GM20000 (cell line): ENCODE measurements around the gene CHRNA3.

Source experiments
- DNase-seq: peaks from one replicate; pipeline ENCODE4 v3.0.0; 2012; ENCODE audit warnings: low spot score
- TF ChIP-seq, protein P1 (sequence below): IDR thresholded peaks from 2 replicates; pipeline ENCODE4 v1.5.1; 2012; ENCODE audit warnings: mild to moderate bottlenecking, control low read depth; ENCODE audit errors: extremely low read depth, missing control alignments

The CHRNA3 gene

DNA sequence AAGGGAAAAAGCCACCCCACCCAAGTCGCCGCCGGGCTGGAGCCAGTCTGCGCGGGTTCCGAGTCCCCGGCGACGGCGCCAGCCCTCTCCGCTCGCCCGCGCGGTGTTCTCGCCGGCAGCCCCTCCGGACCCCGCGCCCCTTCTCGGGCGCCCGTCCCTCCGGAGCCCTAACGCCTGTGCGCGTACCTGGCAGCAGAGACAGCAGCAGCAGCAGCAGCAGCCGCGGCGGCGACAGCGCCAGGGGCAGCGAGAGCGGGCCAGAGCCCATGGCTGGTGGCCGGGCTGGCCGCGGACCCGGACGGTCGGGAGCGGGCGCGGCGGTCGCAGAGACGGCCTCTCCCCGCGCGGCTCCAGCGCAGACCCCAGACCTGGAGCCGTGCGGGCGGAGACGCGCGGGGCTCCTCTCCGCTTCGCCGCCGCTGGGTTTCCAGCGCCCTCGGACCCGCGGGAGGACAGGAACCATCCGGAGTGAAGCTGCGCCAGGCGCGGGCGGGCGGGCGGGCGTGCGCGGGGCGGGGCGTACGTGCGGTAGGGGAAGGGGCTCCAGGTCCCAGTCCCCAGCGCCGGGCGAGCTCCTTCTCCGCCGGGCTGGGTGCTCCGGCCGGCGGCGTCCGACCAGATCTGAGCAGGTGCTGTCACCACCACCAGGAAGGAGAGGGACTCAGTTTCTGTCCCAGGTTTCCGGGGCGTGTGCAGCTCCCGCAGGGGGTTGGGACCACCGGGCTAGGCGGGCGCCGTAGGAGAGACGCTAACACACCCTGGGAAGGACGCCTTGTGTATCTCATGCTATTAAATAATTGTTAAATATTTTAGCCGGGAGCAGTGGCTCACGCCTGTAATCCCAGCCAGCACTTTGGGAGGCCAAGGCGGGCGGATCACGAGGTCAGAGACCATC lies at the start of gene CHRNA3:
Gene CHRNA3 (minus strand): TSS at position 470 of the 895 bp plus-strand sequence. CDS start 202 bp downstream, at position 268.
- TF ChIP-seq, protein P1, sequence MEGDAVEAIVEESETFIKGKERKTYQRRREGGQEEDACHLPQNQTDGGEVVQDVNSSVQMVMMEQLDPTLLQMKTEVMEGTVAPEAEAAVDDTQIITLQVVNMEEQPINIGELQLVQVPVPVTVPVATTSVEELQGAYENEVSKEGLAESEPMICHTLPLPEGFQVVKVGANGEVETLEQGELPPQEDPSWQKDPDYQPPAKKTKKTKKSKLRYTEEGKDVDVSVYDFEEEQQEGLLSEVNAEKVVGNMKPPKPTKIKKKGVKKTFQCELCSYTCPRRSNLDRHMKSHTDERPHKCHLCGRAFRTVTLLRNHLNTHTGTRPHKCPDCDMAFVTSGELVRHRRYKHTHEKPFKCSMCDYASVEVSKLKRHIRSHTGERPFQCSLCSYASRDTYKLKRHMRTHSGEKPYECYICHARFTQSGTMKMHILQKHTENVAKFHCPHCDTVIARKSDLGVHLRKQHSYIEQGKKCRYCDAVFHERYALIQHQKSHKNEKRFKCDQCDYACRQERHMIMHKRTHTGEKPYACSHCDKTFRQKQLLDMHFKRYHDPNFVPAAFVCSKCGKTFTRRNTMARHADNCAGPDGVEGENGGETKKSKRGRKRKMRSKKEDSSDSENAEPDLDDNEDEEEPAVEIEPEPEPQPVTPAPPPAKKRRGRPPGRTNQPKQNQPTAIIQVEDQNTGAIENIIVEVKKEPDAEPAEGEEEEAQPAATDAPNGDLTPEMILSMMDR: no peak
- peak; percentile 45 for DNase-seq

- TF ChIP-seq, protein P1: no peak
- no peak for DNase-seq
These were observed 48.2 kb upstream of the CHRNA3 start for GRCh38 chr15:78668987-78669386.

DNA sequence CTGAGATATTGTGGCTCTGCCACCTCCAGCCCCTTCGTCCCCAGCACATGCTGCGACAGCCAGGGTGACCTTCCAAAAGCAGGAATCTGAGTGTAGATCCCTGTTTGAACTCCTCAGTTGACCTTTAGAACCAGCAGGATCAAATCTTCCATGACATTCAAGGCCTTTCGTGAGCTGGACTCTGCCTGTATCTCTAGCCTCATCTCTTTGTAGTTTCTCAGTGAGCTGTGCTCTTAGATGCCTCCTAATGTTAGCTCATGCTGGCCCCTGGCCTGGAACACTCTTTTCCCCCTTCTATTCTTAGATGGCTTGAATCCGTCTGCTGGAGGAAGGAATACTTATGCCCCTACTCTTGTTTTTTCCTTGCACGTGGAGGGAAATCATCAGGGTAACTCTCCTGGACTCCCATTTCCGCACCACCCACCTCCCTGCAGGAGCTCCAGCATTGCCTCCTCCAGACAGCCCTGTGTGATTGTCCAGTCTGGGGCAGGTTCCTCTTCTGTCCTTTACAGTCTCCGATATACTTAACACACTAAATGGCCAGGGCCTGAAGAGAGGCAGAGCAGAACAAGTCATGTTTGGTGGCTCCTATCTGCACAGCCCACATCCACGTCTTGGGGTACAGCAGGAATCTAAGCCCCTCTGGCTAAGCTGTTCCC lies 46.9 kb upstream of the CHRNA3 start:
- TF ChIP-seq, protein P1: no peak
- no peak for DNase-seq

- no peak for DNase-seq
- TF ChIP-seq, protein P1: no peak
These were observed 45.2 kb upstream of the CHRNA3 start for GRCh38 chr15:78666010-78666409.

DNA sequence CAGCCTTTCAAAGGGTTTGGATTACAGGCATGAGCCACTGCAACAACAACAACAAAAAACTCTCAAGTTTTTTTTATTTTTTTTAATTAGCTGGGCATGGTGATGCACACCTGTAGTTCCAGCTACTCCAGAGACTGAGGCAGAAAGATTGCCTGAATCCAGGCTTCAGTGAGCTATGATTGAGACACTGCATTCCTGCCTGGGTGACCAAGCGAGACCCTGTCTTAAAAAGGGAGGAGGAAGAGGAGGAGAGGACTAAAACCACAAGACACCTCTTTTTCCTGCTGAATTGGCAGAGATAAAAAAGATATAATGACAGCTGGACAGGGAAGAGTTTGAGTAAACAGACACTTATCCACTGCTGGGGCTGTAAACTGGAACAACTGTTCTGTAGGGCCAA lies 42.9 kb upstream of the CHRNA3 start:
- TF ChIP-seq, protein P1: no peak
- no peak for DNase-seq

GRCh38 chr15:78662028-78662427 lies 41.2 kb upstream of the CHRNA3 start:
- no peak for DNase-seq
- TF ChIP-seq, protein P1: no peak

DNA sequence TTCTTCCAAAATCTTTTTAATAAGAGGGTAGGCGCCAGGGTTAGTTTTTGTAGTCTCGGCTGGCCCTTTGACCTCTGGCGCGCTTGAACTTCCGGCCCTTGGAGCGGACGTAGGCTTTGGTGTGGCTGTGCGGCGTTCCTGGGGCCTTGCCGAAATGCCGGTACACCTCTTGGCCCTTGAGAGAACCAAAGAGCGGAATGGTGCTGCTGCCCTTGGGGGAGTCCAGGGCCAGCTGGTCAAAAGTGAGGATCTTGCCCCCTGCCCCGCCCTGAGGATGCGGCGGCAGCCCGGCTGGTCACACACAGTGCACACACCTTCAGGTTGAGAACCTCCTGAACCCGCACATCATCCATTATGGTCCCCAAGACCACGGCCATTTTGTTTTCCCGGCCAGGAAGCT lies 40.2 kb upstream of the CHRNA3 start:
- DNase-seq: no peak
- TF ChIP-seq, protein P1: no peak
